Glomerular visceral epithelial cell (primary cell): ENCODE measurements around the gene CD99L2.

Experiments
- DNase-seq: peaks from one replicate; pipeline ENCODE4 v3.0.0-alpha.2; 2016; ENCODE audit errors: extremely low spot score

The CD99L2 gene

GRCh38 chrX:150763810-150764209 lies 134.7 kb downstream of the CD99L2 start:
- no peak for DNase-seq

GRCh38 chrX:150763303-150763797 lies 135.1 kb downstream of the CD99L2 start:
- DNase-seq: no peak

- DNase-seq: no peak
Observed at GRCh38 chrX:150762258-150763165, 136.0 kb downstream of the CD99L2 start.

- DNase-seq: no peak
Observed at GRCh38 chrX:150761819-150762216, 136.7 kb downstream of the CD99L2 start.

- DNase-seq: no peak
Observed at GRCh38 chrX:150761176-150761818, 137.2 kb downstream of the CD99L2 start.

GRCh38 chrX:150759568-150760416 lies 138.7 kb downstream of the CD99L2 start:
- DNase-seq: no peak

GRCh38 chrX:150757371-150757770 lies 141.1 kb downstream of the CD99L2 start:
- no peak for DNase-seq

- DNase-seq: no peak
Observed at GRCh38 chrX:150753968-150754367, 144.5 kb downstream of the CD99L2 start.

- no peak for DNase-seq
Observed at GRCh38 chrX:150753357-150753756, 145.1 kb downstream of the CD99L2 start.

- DNase-seq: no peak
Observed at GRCh38 chrX:150752124-150752523, 146.3 kb downstream of the CD99L2 start.

GRCh38 chrX:150736475-150736874 lies 162.0 kb downstream of the CD99L2 start:
- DNase-seq: no peak

GRCh38 chrX:150731795-150732194 lies 166.7 kb downstream of the CD99L2 start:
- DNase-seq: peak; percentile 0

- no peak for DNase-seq
Observed at GRCh38 chrX:150730719-150731118, 167.7 kb downstream of the CD99L2 start.

- no peak for DNase-seq
Observed at GRCh38 chrX:150729956-150730355, 168.5 kb downstream of the CD99L2 start.

GRCh38 chrX:150719621-150720020 lies 178.8 kb downstream of the CD99L2 start:
- DNase-seq: no peak
